Activated CD8-positive, alpha-beta T cell treated with anti-CD3 and anti-CD28 coated beads for 36 hours (primary cell): ENCODE measurements around the gene CYP1B1. TPM values are rescaled to one million over a fixed set of nuclear protein-coding genes. Genes with fewer than 3 reads are reported as not detected.

Source experiments
- ATAC-seq: fragments of 200-7000 bp; cut with Tn5 transposase; one replicate; pipeline ENCODE4 v1.10.0; 2021; ENCODE audit warnings: mild to moderate bottlenecking, moderate library complexity
- CTCF ChIA-PET: fragments of 350-600 bp; sonication (Branson Sonifier 250); formaldehyde crosslinking; loops from one replicate; lab custom pipeline; 2021; ENCODE audit warnings: antibody characterized with exemption; lab: Charles Lee
- POLR2A ChIA-PET: fragments of 350-600 bp; sonication (Branson Sonifier 250); formaldehyde crosslinking; loops from one replicate; lab custom pipeline; 2021; ENCODE audit warnings: antibody characterized with exemption; lab: Charles Lee
- DNase-seq: peaks from one replicate; pipeline ENCODE4 v3.0.0-alpha.2; 2020
- H3K27ac Mint-ChIP-seq: one replicate; pipeline ENCODE4 v1.8.0; 2021; ENCODE audit warnings: mild to moderate bottlenecking, mixed read lengths
- H3K27me3 Mint-ChIP-seq: one replicate; pipeline ENCODE4 v1.8.0; 2021; ENCODE audit warnings: mixed read lengths
- H3K36me3 Mint-ChIP-seq: one replicate; pipeline ENCODE4 v1.8.0; 2021; ENCODE audit warnings: low read depth, mixed read lengths
- H3K4me1 Mint-ChIP-seq: one replicate; pipeline ENCODE4 v1.8.0; 2021; ENCODE audit warnings: low read depth, mixed read lengths
- H3K4me3 Mint-ChIP-seq: one replicate; pipeline ENCODE4 v1.8.0; 2021; ENCODE audit warnings: mild to moderate bottlenecking, moderate library complexity, mixed read lengths
- H3K9me3 Mint-ChIP-seq: one replicate; pipeline ENCODE4 v1.8.0; 2021; ENCODE audit warnings: mixed read lengths
- CTCF ChIP-seq: fragments of 200-600 bp; IDR thresholded peaks from one replicate; pipeline ENCODE4 v1.8.0; 2022; ENCODE audit warnings: antibody characterized with exemption, mild to moderate bottlenecking
- intact Hi-C: fragments of 100-400 bp; cut with micrococcal nuclease; formaldehyde crosslinking; loops from one replicate; pipeline ENCODE4 v1.10.0; 2022
- total RNA-seq, 2 experiments: library from RNA; stranded (reverse); gene quantifications; one replicate each; pipeline ENCODE4 v1.2.3, GENCODE V29; 2021

CYP1B1 gene
- total RNA-seq, 2 experiments from 2014 or later: 2.2 to 3.6 TPM

DNA sequence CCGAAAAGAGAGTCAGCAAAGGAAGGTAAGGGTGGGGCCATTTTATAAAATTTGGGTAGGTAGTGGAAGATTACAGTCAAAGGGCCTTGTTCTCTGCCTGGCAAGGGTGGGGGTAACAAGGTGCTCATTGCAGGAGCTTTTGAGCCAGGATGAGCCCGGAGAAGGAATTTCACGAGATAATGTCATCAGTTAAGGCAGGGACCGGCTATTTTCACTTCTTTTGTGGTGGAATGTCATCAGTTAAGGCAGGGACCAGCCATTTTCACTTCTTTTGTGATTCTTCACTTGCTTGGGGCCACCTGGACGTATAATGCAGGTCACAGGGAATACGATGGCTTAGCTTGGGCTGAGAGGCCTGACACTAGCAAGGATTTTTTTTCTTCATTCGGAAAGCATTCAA is 58.1 kb downstream of the CYP1B1 start:
- TF ChIP-seq CTCF: no peak
- no peaks in the 10 kb centered on the region for H3K9me3 Mint-ChIP-seq
- POLR2A ChIA-PET: no interaction called here
- CTCF ChIA-PET: interaction anchor here (1.5 kb wide), 1 partner anchor 10 kb away, joined by 4 read pairs; no protein-coding TSS in a partner anchor
- H3K4me1 Mint-ChIP-seq: no peaks in the 10 kb centered on the region
- H3K4me3 Mint-ChIP-seq: no peak overlapping the region
- no peaks in the 10 kb centered on the region for H3K36me3 Mint-ChIP-seq
- no peaks in the 10 kb centered on the region for H3K27me3 Mint-ChIP-seq
- ATAC-seq (no peak), DNase-seq (no peak)
- H3K27ac Mint-ChIP-seq: no peak overlapping the region
- intact Hi-C loops: no loop called here

Other genes with a start within 250 kb of the CYP1B1 start
- 1 to 10 TPM; 1.4 to 2.6 TPM for gene RMDN2, start 150.9 kb downstream of the CYP1B1 start, total RNA-seq